ENCODE measurements around the gene IPO9.

Gene IPO9

GRCh38 chr1:201791779-201792173 is 37.2 kb upstream of the IPO9 start:
- no peak for TF ChIP-seq CTCF (IDR thresholded peaks at IDR 0.05; ENCODE audit: insufficient read depth, low read depth, low read length, missing control alignments)

GRCh38 chr1:201792534-201793305 is 36.2 kb upstream of the IPO9 start:
- peak; percentile 100 for TF ChIP-seq CTCF (IDR thresholded peaks at IDR 0.05; ENCODE audit: insufficient read depth, low read depth, low read length, missing control alignments)
- DNase-seq (ENCODE audit: low read depth): peak; percentile 84
- H3K4me3 ChIP-seq (ENCODE audit: low read length): no peak overlapping the region

More at GRCh38 chr1:201791779-201792173, 37.2 kb upstream of the IPO9 start:
- H3K4me3 ChIP-seq (ENCODE audit: low read length): no peak overlapping the region
- DNase-seq (ENCODE audit: low read depth): peak; percentile 49

- no peak for DNase-seq (ENCODE audit: low read depth)
- no peak for TF ChIP-seq CTCF (IDR thresholded peaks at IDR 0.05; ENCODE audit: insufficient read depth, low read depth, low read length, missing control alignments)
- no peak overlapping the region for H3K4me3 ChIP-seq (ENCODE audit: low read length)
Observed at GRCh38 chr1:201793306-201793925, 35.5 kb upstream of the IPO9 start.

- DNase-seq (ENCODE audit: low read depth): no peak
- peak; percentile 18 for TF ChIP-seq CTCF (IDR thresholded peaks at IDR 0.05; ENCODE audit: insufficient read depth, low read depth, low read length, missing control alignments)
- no peak overlapping the region for H3K4me3 ChIP-seq (ENCODE audit: low read length)
Observed at GRCh38 chr1:201795066-201795465, 33.9 kb upstream of the IPO9 start.

GRCh38 chr1:201800246-201800645 is 28.7 kb upstream of the IPO9 start:
- TF ChIP-seq CTCF (IDR thresholded peaks at IDR 0.05; ENCODE audit: insufficient read depth, low read depth, low read length, missing control alignments): no peak
- no peak overlapping the region for H3K4me3 ChIP-seq (ENCODE audit: low read length)
- DNase-seq (ENCODE audit: low read depth): no peak

- H3K4me3 ChIP-seq (ENCODE audit: low read length): no peak overlapping the region
- DNase-seq (ENCODE audit: low read depth): no peak
- TF ChIP-seq CTCF (IDR thresholded peaks at IDR 0.05; ENCODE audit: insufficient read depth, low read depth, low read length, missing control alignments): no peak
Observed at GRCh38 chr1:201806801-201807200, 22.2 kb upstream of the IPO9 start.
